Endothelial cell of umbilical vein (primary cell): ENCODE data around the gene NRXN3.

ENCODE experiments used
- CTCF ChIP-seq, 2 donors: IDR thresholded peaks; 1 replicate in 1 of 2; 2 replicates in 1 of 2; pipeline ENCODE4 v1.5.1; 2011; ENCODE audit warnings: low read length in 2 of 2, mild to moderate bottlenecking in 2 of 2, moderate library complexity in 2 of 2, control low read depth in 1 of 2, inconsistent platforms in 1 of 2, low read depth in 1 of 2; ENCODE audit not compliant: insufficient read depth in 1 of 2; ENCODE audit errors: extremely low read depth in 1 of 2
- EZH2 ChIP-seq: IDR thresholded peaks from 2 replicates; pipeline ENCODE4 v1.6.1; 2012; ENCODE audit warnings: borderline replicate concordance, low read depth, mild to moderate bottlenecking, moderate library complexity, low read length, inconsistent platforms; ENCODE audit not compliant: severe bottlenecking
- FOS ChIP-seq: IDR thresholded peaks from 2 replicates; pipeline ENCODE4 v1.6.1; 2011; ENCODE audit warnings: mild to moderate bottlenecking, low read length, moderate library complexity, borderline replicate concordance; ENCODE audit not compliant: insufficient read depth
- MYC ChIP-seq: IDR thresholded peaks from one replicate; pipeline ENCODE4 v1.6.1; 2011; ENCODE audit warnings: mild to moderate bottlenecking, low read depth, low read length
- POLR2A ChIP-seq: IDR thresholded peaks from 2 replicates; pipeline ENCODE4 v1.6.1; 2012; ENCODE audit warnings: low read depth, mild to moderate bottlenecking, control low read depth, low read length
- POLR2AphosphoS5 ChIP-seq: IDR thresholded peaks from 2 replicates; pipeline ENCODE4 v1.6.1; 2012; ENCODE audit warnings: low read depth, mild to moderate bottlenecking, control low read depth, low read length, moderate library complexity; ENCODE audit not compliant: insufficient read depth

DNA sequence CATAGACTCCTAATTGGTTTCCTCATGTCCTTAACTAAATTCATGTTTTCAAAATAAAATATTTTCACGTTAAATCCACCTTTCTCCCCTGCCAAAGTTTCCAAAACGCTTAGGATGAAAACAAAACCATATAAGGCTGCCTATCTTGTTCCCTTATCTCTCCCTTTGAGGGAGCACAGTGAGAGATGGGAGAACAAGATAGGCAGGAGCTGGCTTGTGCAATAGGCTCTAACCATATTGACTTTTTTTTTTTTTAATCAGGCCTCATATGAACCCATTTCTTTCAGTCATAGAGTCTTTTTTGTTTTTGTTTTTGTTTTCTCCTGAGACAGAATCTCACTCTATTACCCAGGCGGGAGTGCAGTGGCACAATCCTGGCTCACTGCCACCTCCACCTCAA is 184.9 kb downstream of the NRXN3 start:
- TF ChIP-seq MYC (no peak), POLR2AphosphoS5 (no peak), POLR2A (no peak), CTCF (IDR thresholded peaks at IDR 0.05; ENCODE audit: extremely low read depth in 1 of 2, insufficient read depth in 1 of 2, low read depth in 1 of 2, low read length in 2 of 2) (no peak), FOS (no peak), EZH2 (no peak)
